Astrocyte (in vitro differentiated cells and primary cell): Measurements from ENCODE around the gene ADAMTS8. TPM values are rescaled to one million over a fixed set of nuclear protein-coding genes. Genes with fewer than 3 reads are reported as not detected.

Experiments used
- DNase-seq: peaks from one replicate; pipeline ENCODE4 v3.0.0-alpha.2; 2010; ENCODE audit warnings: low read depth
- FAIRE-seq: peaks from 2 replicates; lab custom pipeline; 2011; peaks lifted over from hg19 to GRCh38; lab: Jason Lieb, UNC
- H2AFZ ChIP-seq: 2 replicates; pipeline ENCODE4 v1.6.0; 2012; ENCODE audit warnings: low read depth, low read length, inconsistent platforms
- H3K27ac ChIP-seq: 2 replicates; pipeline ENCODE4 v1.5.1; 2011; ENCODE audit warnings: low read depth, low read length, inconsistent platforms
- H3K27me3 ChIP-seq: 2 replicates; pipeline ENCODE4 v1.6.0; 2011; ENCODE audit warnings: low read length, inconsistent platforms; ENCODE audit not compliant: insufficient read depth
- H3K36me3 ChIP-seq: 2 replicates; pipeline ENCODE4 v1.5.1; 2011; ENCODE audit warnings: low read length, inconsistent platforms; ENCODE audit not compliant: insufficient read depth
- H3K4me1 ChIP-seq: 2 replicates; pipeline ENCODE4 v1.5.1; 2011; ENCODE audit warnings: low read length, inconsistent platforms; ENCODE audit not compliant: insufficient read depth
- H3K4me2 ChIP-seq: 2 replicates; pipeline ENCODE4 v1.6.0; 2012; ENCODE audit warnings: low read length, inconsistent platforms
- H3K4me3 ChIP-seq: 2 replicates; pipeline ENCODE4 v1.5.1; 2011; ENCODE audit warnings: low read depth, mild to moderate bottlenecking, low read length, inconsistent platforms; ENCODE audit not compliant: insufficient read depth
- H3K79me2 ChIP-seq: 2 replicates; pipeline ENCODE4 v1.6.0; 2012; ENCODE audit warnings: mild to moderate bottlenecking, low read length, inconsistent platforms; ENCODE audit not compliant: insufficient read depth
- H3K9ac ChIP-seq: 2 replicates; pipeline ENCODE4 v1.6.0; 2012; ENCODE audit warnings: mild to moderate bottlenecking, low read length, inconsistent platforms
- H3K9me3 ChIP-seq: 2 replicates; pipeline ENCODE4 v1.5.1; 2012; ENCODE audit warnings: low read depth, mild to moderate bottlenecking, low read length, inconsistent platforms; ENCODE audit not compliant: insufficient read depth
- H4K20me1 ChIP-seq: 2 replicates; pipeline ENCODE4 v1.6.0; 2012; ENCODE audit warnings: low read length, inconsistent platforms; ENCODE audit not compliant: insufficient read depth
- H3K27ac Mint-ChIP-seq: one replicate; pipeline ENCODE4 v1.8.0; 2021; ENCODE audit warnings: mild to moderate bottlenecking, mixed read lengths; ENCODE audit not compliant: unreplicated experiment
- H3K27me3 Mint-ChIP-seq: one replicate; pipeline ENCODE4 v1.8.0; 2021; ENCODE audit warnings: low read depth, mixed read lengths; ENCODE audit not compliant: unreplicated experiment
- H3K36me3 Mint-ChIP-seq: one replicate; pipeline ENCODE4 v1.8.0; 2021; ENCODE audit warnings: low read depth, mixed read lengths; ENCODE audit not compliant: unreplicated experiment
- H3K4me1 Mint-ChIP-seq: one replicate; pipeline ENCODE4 v1.8.0; 2021; ENCODE audit warnings: low read depth, mixed read lengths; ENCODE audit not compliant: unreplicated experiment
- H3K4me3 Mint-ChIP-seq: one replicate; pipeline ENCODE4 v1.8.0; 2021; ENCODE audit warnings: mild to moderate bottlenecking, moderate library complexity, mixed read lengths; ENCODE audit not compliant: unreplicated experiment
- H3K9me3 Mint-ChIP-seq: one replicate; pipeline ENCODE4 v1.8.0; 2021; ENCODE audit warnings: mild to moderate bottlenecking, mixed read lengths; ENCODE audit not compliant: unreplicated experiment
- CTCF ChIP-seq: IDR thresholded peaks from 2 replicates; pipeline ENCODE4 v1.5.1; 2011; ENCODE audit warnings: low read depth, mild to moderate bottlenecking, inconsistent platforms, low read length, moderate library complexity; ENCODE audit not compliant: insufficient read depth
- EZH2 ChIP-seq: IDR thresholded peaks from 2 replicates; pipeline ENCODE4 v1.6.1; 2012; ENCODE audit warnings: mild to moderate bottlenecking, low read length, inconsistent platforms; ENCODE audit not compliant: insufficient read depth
- total RNA-seq: library from RNA; stranded (reverse); gene quantifications from 2 replicates; pipeline ENCODE4 v1.2.1, GENCODE V29; 2021

ADAMTS8 gene
- total RNA-seq, 1 donor from 2014 or later: 0.20 TPM

- peaks cover 4% of the 10 kb centered on the region for H3K36me3 Mint-ChIP-seq
- H3K27ac ChIP-seq: no peak overlapping the region
- no peak for TF ChIP-seq CTCF
- no peak for TF ChIP-seq EZH2
- H3K4me2 ChIP-seq: no peak overlapping the region
- H3K9me3 ChIP-seq: no peaks in the 10 kb centered on the region
- FAIRE-seq (no peak), DNase-seq (no peak)
- no peak overlapping the region for H2AFZ ChIP-seq
- H3K79me2 ChIP-seq: no peaks in the 10 kb centered on the region
- peaks cover 87% of the 10 kb centered on the region for H3K27me3 Mint-ChIP-seq
- no peak overlapping the region for H3K4me3 Mint-ChIP-seq
- H3K4me3 ChIP-seq: no peak overlapping the region
- H3K27ac Mint-ChIP-seq: no peak overlapping the region
- peaks cover 10% of the 10 kb centered on the region for H3K9me3 Mint-ChIP-seq
- H3K36me3 ChIP-seq: no peaks in the 10 kb centered on the region
- no peaks in the 10 kb centered on the region for H4K20me1 ChIP-seq
- H3K27me3 ChIP-seq: peaks cover 47% of the 10 kb centered on the region
- no peak overlapping the region for H3K9ac ChIP-seq
- H3K4me1 Mint-ChIP-seq: no peaks in the 10 kb centered on the region
- no peaks in the 10 kb centered on the region for H3K4me1 ChIP-seq
Measured at GRCh38 chr11:130421199-130421585, 7.2 kb downstream of the ADAMTS8 start.

- DNase-seq (no peak), FAIRE-seq (no peak)
- Histone ChIP-seq H3K27me3 (peaks cover 42% of the 10 kb centered on the region), H3K4me2 (no peak overlapping the region), H2AFZ (no peak overlapping the region), H3K4me1 (peaks cover 1% of the 10 kb centered on the region), H3K27ac (no peak overlapping the region), H3K36me3 (no peaks in the 10 kb centered on the region), H3K4me3 (no peak overlapping the region), H3K9me3 (no peaks in the 10 kb centered on the region), H3K9ac (no peak overlapping the region), H4K20me1 (no peaks in the 10 kb centered on the region), H3K79me2 (no peaks in the 10 kb centered on the region)
- Mint-ChIP-seq H3K27ac (no peak overlapping the region), H3K4me3 (no peak overlapping the region), H3K4me1 (no peaks in the 10 kb centered on the region), H3K9me3 (peaks cover 10% of the 10 kb centered on the region), H3K27me3 (peaks cover 82% of the 10 kb centered on the region), H3K36me3 (peaks cover 4% of the 10 kb centered on the region)
- TF ChIP-seq EZH2 (no peak), CTCF (no peak)
Measured at GRCh38 chr11:130420478-130421198, 7.8 kb downstream of the ADAMTS8 start.

- peaks cover 2% of the 10 kb centered on the region for H3K4me1 Mint-ChIP-seq
- no peak overlapping the region for H2AFZ ChIP-seq
- H3K4me3 Mint-ChIP-seq: no peak overlapping the region
- H3K79me2 ChIP-seq: no peaks in the 10 kb centered on the region
- peaks cover 4% of the 10 kb centered on the region for H3K36me3 Mint-ChIP-seq
- H3K4me2 ChIP-seq: no peak overlapping the region
- no peak for DNase-seq
- peaks cover 7% of the 10 kb centered on the region for H3K9me3 Mint-ChIP-seq
- no peak overlapping the region for H3K9ac ChIP-seq
- H3K27ac Mint-ChIP-seq: no peak overlapping the region
- peaks cover 26% of the 10 kb centered on the region for H3K27me3 ChIP-seq
- peaks cover 65% of the 10 kb centered on the region for H3K27me3 Mint-ChIP-seq
- no peaks in the 10 kb centered on the region for H4K20me1 ChIP-seq
- no peak for FAIRE-seq
- H3K4me1 ChIP-seq: peaks cover 7% of the 10 kb centered on the region
- H3K4me3 ChIP-seq: no peak overlapping the region
- TF ChIP-seq CTCF (no peak), EZH2 (no peak)
- H3K36me3 ChIP-seq: no peaks in the 10 kb centered on the region
- no peaks in the 10 kb centered on the region for H3K9me3 ChIP-seq
- no peak overlapping the region for H3K27ac ChIP-seq
Measured at GRCh38 chr11:130418756-130419155, 9.7 kb downstream of the ADAMTS8 start.
